A673 (cell line): ENCODE measurements around the gene NR2F1-AS1.

Experiments used
- CTCF ChIP-seq: fragments of 300-800, 200-600 bp; sonication (generic); conservative IDR thresholded peaks from 2 replicates; pipeline ENCODE4 v1.5.1; 2017; ENCODE audit warnings: low read depth, mild to moderate bottlenecking, antibody characterized with exemption, low read length, moderate library complexity, mixed read lengths
- EZH2 ChIP-seq: fragments of 200-600 bp; sonication (generic); IDR thresholded peaks from 2 replicates; pipeline ENCODE4 v1.6.1; 2017; ENCODE audit warnings: borderline replicate concordance, low read depth, mild to moderate bottlenecking, mixed read lengths, antibody characterized with exemption, low read length; ENCODE audit not compliant: poor library complexity, severe bottlenecking

GRCh38 chr5:93577854-93578812 is 2.9 kb downstream of the NR2F1-AS1 start:
- TF ChIP-seq CTCF (no peak), EZH2 (no peak)
